ENCODE results near the gene PTRH2.

DNA sequence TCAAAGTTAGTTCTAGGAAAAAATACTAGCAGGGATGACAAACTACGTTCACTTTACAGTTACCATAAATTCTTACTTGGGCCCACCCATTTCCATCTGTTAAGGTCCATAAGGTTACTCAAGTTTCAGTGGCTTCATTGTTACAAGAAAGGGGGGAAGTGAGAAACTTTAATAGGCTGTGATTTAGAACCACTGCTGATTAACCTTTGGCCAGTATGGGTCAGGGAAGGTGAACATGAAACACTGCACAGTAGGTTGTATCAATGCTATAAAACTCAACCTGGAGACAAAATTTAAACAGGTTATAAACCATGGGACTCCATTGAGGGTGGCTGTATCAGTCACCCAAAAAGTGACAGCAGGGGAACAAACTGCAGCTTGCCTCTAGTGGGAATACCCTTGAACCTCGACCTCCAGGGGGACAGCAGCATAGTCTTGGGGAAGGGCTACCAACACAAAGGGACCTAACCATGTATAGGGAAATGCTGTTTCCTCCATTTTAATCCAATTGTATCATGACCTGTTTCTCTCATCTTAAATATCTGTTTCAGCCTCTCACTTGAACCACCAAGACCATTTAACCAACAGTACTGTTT is 10.4 kb downstream of the PTRH2 start:
- no peak for TF ChIP-seq POLR2A (IDR thresholded peaks at IDR 0.05)
- TF ChIP-seq CTCF (IDR thresholded peaks at IDR 0.05): no peak
